GM06990 (cell line): ENCODE measurements around the gene VRK2.
"Not testable (repeated sequence)": the region's sequence is repeated elsewhere in the genome, so short reads cannot be mapped to it uniquely, and the experiment has no call there.

ENCODE experiments used
- DNase-seq: peaks from one replicate; pipeline ENCODE4 v3.0.0-alpha.2; 2011; ENCODE audit not compliant: insufficient read length; ENCODE audit errors: extremely low read depth
- H3K27me3 ChIP-seq: replicated peaks from 2 replicates; pipeline ENCODE4 v1.6.0; 2011; ENCODE audit warnings: low read length; ENCODE audit not compliant: control insufficient read depth, insufficient read depth
- H3K36me3 ChIP-seq: 2 replicates; pipeline ENCODE4 v1.5.1; 2011; ENCODE audit warnings: low read length; ENCODE audit not compliant: control insufficient read depth, insufficient read depth
- H3K4me3 ChIP-seq: replicated peaks from 2 replicates; pipeline ENCODE4 v1.5.1; 2011; ENCODE audit warnings: low read depth, mild to moderate bottlenecking, control low read depth, low read length
- TF ChIP-seq, protein P1 (sequence below): IDR thresholded peaks from 2 replicates; pipeline ENCODE4 v1.5.1; 2011; ENCODE audit warnings: low read length, control low read depth, mild to moderate bottlenecking, inconsistent platforms; ENCODE audit not compliant: insufficient read depth, poor library complexity, severe bottlenecking

The VRK2 gene

DNA sequence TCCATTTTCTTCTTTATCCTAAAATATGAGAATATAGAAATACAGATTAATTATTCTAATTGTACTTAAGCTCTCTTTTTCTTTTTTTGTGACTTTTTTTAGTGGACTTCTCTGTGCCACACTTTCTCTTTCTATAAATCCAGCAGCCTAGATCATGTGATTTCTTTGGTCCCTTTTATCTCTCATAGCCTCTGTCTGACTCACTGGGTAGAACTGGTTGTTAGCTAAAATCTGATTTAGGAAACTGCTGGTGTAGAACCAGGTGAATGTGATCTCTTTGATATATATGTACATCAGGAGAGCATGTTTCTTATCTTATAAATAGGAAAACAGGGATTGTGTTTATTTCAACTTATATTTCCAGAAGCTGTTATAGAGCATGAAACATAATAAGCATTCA lies 54.9 kb downstream of the VRK2 start:
- no peak for DNase-seq
- TF ChIP-seq, protein P1, sequence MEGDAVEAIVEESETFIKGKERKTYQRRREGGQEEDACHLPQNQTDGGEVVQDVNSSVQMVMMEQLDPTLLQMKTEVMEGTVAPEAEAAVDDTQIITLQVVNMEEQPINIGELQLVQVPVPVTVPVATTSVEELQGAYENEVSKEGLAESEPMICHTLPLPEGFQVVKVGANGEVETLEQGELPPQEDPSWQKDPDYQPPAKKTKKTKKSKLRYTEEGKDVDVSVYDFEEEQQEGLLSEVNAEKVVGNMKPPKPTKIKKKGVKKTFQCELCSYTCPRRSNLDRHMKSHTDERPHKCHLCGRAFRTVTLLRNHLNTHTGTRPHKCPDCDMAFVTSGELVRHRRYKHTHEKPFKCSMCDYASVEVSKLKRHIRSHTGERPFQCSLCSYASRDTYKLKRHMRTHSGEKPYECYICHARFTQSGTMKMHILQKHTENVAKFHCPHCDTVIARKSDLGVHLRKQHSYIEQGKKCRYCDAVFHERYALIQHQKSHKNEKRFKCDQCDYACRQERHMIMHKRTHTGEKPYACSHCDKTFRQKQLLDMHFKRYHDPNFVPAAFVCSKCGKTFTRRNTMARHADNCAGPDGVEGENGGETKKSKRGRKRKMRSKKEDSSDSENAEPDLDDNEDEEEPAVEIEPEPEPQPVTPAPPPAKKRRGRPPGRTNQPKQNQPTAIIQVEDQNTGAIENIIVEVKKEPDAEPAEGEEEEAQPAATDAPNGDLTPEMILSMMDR, result no peak
- no peaks in the 10 kb centered on the region for H3K27me3 ChIP-seq
- no peaks in the 10 kb centered on the region; the same call in 1 of the 2 replicates for H3K36me3 ChIP-seq
- no peak overlapping the region for H3K4me3 ChIP-seq

DNA sequence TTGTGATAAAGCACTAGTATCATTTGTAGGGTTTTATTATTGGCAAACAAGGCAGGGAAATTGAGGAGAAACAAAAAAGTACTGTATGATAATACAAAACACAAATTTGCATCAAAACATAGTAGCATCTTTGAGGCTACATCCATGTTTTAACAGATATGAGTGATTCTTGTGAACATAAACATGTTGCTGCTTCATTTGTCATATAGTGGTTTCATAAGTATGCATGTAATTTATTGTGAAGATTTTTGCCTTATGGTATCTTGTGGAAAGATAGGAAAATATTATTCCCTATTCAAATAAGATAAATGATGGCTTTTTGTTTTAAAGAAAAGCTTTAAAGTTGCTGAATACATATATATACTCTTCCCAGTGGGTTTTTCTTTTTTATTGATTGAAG lies 60.3 kb downstream of the VRK2 start:
- Histone ChIP-seq H3K4me3 (no peak overlapping the region), H3K27me3 (no peaks in the 10 kb centered on the region), H3K36me3 (peaks cover 3% of the 10 kb centered on the region; the same call in 1 of the 2 replicates)
- no peak for DNase-seq
- TF ChIP-seq, protein P1, result no peak

DNA sequence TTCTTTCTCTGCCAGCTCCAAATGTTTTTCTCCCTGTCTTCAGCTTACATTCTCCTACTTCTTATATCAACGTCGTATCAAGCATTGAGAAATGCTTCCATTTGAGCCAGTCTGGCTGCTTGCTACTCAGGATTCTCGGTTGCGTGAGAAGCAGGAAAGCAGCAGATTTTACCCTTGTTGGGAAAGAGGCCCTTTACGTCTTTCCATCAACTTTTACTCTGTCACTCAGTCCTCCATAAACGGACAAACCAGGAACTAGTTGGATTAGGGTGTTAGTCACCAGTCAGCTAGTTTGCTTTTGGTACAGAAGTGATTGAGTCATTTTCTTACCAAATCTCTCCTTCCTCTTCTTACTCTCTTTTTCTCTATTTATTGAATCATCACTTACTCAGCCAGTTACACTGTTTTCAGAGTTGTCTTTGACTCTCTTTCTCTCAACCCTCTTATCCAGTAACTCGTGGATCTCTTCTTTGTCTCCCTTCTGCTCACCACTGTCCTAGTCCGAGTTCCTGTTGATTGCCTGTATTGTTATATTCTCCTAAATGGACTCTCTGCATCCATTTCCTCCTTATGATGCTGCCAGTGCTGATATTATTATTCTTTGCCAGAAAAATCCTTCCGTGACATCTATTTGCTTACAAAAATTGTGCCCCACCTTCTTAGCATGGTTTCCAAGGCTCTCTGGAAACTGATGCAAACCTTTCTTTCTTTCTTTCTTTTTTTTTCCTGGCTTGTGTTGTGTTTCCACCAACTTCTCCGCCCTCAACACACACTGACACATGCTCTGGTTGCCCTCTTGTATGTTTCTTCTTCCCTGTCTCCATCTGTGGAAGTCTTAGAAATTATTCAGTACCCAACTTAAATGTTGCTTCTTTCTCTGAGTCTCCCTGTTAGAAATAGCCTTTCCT lies 61.5 kb downstream of the VRK2 start:
- Histone ChIP-seq H3K27me3 (no peaks in the 10 kb centered on the region), H3K36me3 (peaks cover 3% of the 10 kb centered on the region; the same call in 1 of the 2 replicates), H3K4me3 (no peak overlapping the region)
- TF ChIP-seq, protein P1, result no peak
- no peak for DNase-seq

DNA sequence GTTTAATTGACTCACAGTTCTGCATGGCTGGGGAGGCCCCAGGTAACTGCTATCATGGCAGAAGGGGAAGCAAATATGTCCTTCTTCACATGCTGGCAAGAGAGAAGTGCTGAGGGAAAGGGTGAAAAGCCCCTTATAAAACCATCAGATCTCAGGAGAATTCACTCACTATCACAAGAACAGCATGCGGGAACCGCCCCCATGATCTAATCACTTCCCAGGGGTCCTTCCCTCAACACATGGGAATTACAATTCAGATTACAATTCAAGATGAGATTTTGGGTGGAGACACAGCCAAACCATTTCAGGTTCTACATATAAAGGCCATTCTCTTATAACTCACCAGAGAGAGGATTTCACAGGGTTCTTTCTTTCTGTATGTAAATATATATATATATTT lies 62.9 kb downstream of the VRK2 start:
- Histone ChIP-seq H3K36me3 (peaks cover 3% of the 10 kb centered on the region; the same call in 1 of the 2 replicates), H3K27me3 (no peaks in the 10 kb centered on the region), H3K4me3 (no peak overlapping the region)
- TF ChIP-seq, protein P1, result no peak
- DNase-seq, result no peak

DNA sequence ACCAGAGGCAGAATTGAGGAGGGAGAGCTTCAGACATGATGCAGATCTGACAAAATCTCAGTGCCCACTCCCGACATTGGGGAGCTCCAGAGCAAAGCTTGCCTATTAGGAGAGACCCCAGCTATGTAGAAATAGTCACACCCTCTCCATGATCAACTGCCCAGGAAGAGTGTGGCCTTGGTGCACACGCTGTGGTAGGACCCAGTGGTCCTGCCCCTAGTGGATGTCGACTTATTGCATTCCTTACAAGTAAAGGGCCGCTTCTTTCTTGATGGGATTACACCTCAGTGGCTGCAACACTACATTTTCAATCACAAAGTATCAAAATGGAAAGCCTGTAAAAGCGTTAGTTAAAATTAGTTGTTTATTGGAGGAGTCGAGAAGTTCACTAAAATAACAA lies 64.2 kb downstream of the VRK2 start:
- H3K4me3 ChIP-seq, result no peak overlapping the region
- DNase-seq, result no peak
- H3K27me3 ChIP-seq, result no peaks in the 10 kb centered on the region
- peaks cover 3% of the 10 kb centered on the region; the same call in 1 of the 2 replicates for H3K36me3 ChIP-seq
- TF ChIP-seq, protein P1, result peak; percentile 7

DNA sequence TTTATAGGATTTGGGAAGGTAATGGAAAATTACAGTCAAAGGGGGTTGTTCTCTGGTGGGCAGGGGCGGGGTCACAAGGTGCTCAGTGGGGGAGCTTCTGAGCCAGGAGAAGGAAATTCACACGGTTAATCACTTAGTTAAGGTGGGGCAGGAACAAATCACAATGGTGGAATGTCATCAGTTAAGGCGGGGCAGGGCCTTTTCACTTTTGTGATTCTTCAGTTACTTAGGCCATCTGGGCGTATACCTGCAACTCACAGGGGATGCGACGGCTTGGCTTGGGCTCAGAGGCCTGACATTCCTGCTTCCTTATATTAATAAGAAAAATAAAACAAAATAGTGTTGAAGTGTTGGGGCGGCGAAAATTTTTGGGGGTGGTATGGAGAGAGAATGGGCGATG lies 67.0 kb downstream of the VRK2 start:
- not testable (repeated sequence) for H3K36me3 ChIP-seq, DNase-seq, H3K4me3 ChIP-seq, H3K27me3 ChIP-seq
